Measurements from ENCODE around the gene NF2.

DNA sequence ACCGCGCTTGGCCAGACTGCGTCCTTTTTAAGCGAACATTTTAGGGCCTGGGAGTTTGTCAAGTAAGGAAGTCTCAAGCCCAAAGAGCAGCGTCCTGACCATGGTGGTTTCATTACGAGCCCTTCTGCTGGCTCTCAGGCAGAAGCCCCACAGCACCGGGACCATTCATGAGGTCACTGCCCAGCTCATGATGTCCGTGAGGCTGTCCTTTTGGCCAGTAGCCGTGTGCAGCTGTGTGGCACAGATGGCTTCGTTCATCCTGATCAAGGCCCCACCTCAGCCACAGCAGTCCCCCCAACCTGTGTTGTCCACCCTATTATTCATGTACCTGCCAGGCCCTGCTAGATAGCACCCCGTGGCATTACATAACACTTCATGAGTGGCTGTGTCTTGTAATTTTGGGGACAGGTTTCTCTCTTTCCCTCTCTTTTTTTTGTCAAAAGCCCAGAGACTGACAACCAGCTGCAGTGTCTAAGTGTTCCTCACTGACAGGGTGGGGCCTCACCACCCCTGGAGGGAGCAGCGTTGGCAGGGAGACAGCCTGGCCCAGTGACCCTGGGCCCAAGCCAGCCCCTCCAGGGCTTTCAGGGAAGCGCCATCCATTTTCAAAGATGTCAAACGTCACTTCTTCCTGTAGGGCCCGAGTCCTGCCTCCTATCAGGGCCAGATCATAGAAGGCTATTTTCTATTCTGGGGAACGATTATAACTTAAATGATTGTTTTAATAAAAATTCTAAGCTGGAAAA is 94.6 kb downstream of the NF2 start:
- TF ChIP-seq, protein P1, sequence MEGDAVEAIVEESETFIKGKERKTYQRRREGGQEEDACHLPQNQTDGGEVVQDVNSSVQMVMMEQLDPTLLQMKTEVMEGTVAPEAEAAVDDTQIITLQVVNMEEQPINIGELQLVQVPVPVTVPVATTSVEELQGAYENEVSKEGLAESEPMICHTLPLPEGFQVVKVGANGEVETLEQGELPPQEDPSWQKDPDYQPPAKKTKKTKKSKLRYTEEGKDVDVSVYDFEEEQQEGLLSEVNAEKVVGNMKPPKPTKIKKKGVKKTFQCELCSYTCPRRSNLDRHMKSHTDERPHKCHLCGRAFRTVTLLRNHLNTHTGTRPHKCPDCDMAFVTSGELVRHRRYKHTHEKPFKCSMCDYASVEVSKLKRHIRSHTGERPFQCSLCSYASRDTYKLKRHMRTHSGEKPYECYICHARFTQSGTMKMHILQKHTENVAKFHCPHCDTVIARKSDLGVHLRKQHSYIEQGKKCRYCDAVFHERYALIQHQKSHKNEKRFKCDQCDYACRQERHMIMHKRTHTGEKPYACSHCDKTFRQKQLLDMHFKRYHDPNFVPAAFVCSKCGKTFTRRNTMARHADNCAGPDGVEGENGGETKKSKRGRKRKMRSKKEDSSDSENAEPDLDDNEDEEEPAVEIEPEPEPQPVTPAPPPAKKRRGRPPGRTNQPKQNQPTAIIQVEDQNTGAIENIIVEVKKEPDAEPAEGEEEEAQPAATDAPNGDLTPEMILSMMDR (IDR thresholded peaks at IDR 0.05; ENCODE audit: low read depth, low read length, poor library complexity, severe bottlenecking): no peak
- TF ChIP-seq EZH2phosphoT487 (IDR thresholded peaks at IDR 0.05; ENCODE audit: borderline replicate concordance, low read length): no peak
